Vagina (tissue), 2 donors: ENCODE results near the gene PARD6A. TPM values are rescaled to one million over a fixed set of nuclear protein-coding genes. Genes with fewer than 3 reads are reported as not detected.

Source experiments
- DNase-seq, 2 donors: peaks; one replicate each; pipeline ENCODE4 v3.0.0-alpha.2; 2017; ENCODE audit errors: extremely low spot score in 2 of 2
- H3K27ac ChIP-seq: fragments of 200-600 bp; sonication (generic); one replicate; pipeline ENCODE4 v1.5.1; 2019
- H3K27me3 ChIP-seq: fragments of 200-600 bp; sonication (generic); one replicate; pipeline ENCODE4 v1.5.1; 2019
- H3K36me3 ChIP-seq, 2 donors: fragments of 200-600 bp; sonication (generic); one replicate each; pipeline ENCODE4 v1.5.1; 2017 to 2019
- H3K4me1 ChIP-seq: fragments of 200-600 bp; sonication (generic); one replicate; pipeline ENCODE4 v1.5.1; 2019
- H3K4me3 ChIP-seq, 2 donors: fragments of 200-600 bp; sonication (generic); 1 replicate in 1 of 2; 2 replicates in 1 of 2; pipeline ENCODE4 v1.5.1; 2016 to 2019
- H3K9me3 ChIP-seq: fragments of 200-600 bp; sonication (generic); one replicate; pipeline ENCODE4 v1.5.1; 2019
- POLR2A ChIP-seq, 2 donors: fragments of 450-650 bp; IDR thresholded peaks; one replicate each; pipeline ENCODE4 v1.6.1; 2017; ENCODE audit warnings: antibody characterized with exemption in 2 of 2, mild to moderate bottlenecking in 2 of 2, moderate library complexity in 2 of 2
- POLR2AphosphoS5 ChIP-seq, 2 donors: sonication (generic); formaldehyde crosslinking; IDR thresholded peaks; one replicate each; pipeline ENCODE4 v1.9.0; 2017; ENCODE audit warnings: antibody characterized with exemption in 2 of 2, mild to moderate bottlenecking in 2 of 2, low read depth in 1 of 2; ENCODE audit not compliant: insufficient read depth in 1 of 2
- intact Hi-C: fragments of 100-400 bp; cut with DNase I; formaldehyde crosslinking; loops from one replicate; pipeline ENCODE4 v1.15.1; 2023
- total RNA-seq: library from RNA; depleted of rRNA; stranded (reverse); fragments of >200 nt; gene quantifications from one replicate; pipeline ENCODE4 v1.2.3, GENCODE V29; 2016
- TF ChIP-seq, protein P1 (sequence below), 3 experiments: fragments of 450-650 bp in 2 of 3; fragments of 200-600 bp in 1 of 3; sonication (generic) in 1 of 3; IDR thresholded peaks; one replicate each; pipeline ENCODE4 v1.5.1; 2017 to 2019; ENCODE audit warnings: antibody characterized with exemption in 3 of 3, mild to moderate bottlenecking in 2 of 3, moderate library complexity in 2 of 3

The PARD6A gene
- total RNA-seq, 1 donor from 2014 or later, result 1.2 TPM

DNA sequence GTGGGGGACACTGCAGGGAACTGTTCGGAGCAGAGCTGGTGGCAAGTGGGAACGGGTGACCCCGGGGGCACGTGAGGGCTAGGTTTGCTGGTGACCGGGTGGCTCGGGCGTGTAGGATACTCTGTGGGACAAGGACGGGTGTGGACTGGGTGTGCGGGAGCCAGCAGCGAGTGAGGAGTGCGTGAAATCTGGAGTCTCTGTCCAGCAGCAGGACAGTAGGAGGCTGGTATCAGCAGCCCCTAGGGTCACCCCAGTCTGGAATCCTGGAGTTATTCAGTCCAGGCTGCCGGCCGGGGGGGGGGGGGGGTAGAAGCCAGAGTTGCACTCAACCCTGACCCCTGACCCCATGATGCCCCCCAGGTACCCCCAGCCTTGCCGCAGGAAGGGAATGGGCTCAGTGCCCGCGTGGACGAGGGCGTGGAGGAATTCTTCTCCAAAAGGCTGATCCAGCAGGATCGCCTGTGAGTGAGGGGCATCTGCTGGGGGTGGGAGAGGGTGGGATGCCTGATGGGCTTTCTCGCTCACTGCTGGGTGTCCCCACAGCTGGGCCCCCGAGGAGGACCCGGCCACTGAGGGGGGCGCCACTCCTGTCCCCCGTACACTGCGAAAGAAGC is 6.9 kb upstream of the PARD6A start:
- no peaks in the 10 kb centered on the region for H3K9me3 ChIP-seq
- no peak for DNase-seq
- H3K27me3 ChIP-seq, result peaks cover 12% of the 10 kb centered on the region
- H3K4me1 ChIP-seq, result peaks cover 24% of the 10 kb centered on the region
- intact Hi-C loops, result no loop called here
- H3K27ac ChIP-seq, result no peak overlapping the region
- TF ChIP-seq POLR2AphosphoS5 (IDR thresholded peaks at IDR 0.05; ENCODE audit: insufficient read depth in 1 of 2, low read depth in 1 of 2) (no peak), POLR2A (IDR thresholded peaks at IDR 0.05) (no peak)
- TF ChIP-seq, protein P1, sequence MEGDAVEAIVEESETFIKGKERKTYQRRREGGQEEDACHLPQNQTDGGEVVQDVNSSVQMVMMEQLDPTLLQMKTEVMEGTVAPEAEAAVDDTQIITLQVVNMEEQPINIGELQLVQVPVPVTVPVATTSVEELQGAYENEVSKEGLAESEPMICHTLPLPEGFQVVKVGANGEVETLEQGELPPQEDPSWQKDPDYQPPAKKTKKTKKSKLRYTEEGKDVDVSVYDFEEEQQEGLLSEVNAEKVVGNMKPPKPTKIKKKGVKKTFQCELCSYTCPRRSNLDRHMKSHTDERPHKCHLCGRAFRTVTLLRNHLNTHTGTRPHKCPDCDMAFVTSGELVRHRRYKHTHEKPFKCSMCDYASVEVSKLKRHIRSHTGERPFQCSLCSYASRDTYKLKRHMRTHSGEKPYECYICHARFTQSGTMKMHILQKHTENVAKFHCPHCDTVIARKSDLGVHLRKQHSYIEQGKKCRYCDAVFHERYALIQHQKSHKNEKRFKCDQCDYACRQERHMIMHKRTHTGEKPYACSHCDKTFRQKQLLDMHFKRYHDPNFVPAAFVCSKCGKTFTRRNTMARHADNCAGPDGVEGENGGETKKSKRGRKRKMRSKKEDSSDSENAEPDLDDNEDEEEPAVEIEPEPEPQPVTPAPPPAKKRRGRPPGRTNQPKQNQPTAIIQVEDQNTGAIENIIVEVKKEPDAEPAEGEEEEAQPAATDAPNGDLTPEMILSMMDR (IDR thresholded peaks at IDR 0.05), result no peak
- H3K4me3 ChIP-seq, result peak overlapping the region; percentile 21 to 38
- H3K36me3 ChIP-seq, result peaks cover 0 to 10% of the 10 kb centered on the region in 2 donors

DNA sequence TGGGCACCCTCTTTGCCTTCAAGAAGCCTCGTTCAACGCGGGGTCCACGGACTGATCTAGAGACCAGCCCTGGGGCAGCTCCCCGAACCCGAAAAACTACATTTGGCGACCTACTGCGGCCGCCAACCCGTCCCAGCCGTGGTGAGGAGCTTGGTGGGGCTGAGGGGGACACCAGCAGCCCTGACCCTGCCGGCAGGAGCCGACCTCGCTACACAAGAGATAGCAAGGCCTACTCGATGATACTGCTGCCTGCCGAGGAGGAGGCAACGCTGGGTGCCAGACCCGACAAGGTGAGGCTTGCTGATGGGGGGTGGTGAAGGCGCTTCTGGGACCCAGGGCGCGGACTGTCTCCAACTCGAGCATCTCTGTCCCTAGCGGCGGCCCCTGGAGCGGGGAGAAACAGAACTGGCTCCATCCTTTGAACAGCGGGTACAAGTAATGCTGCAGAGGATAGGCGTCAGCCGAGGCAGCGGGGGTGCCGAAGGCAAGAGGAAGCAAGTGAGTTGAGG is 6.3 kb upstream of the PARD6A start:
- Histone ChIP-seq H3K36me3 (peaks cover 0 to 10% of the 10 kb centered on the region in 2 donors), H3K27ac (no peak overlapping the region), H3K27me3 (peaks cover 9% of the 10 kb centered on the region), H3K4me1 (peaks cover 26% of the 10 kb centered on the region), H3K4me3 (no peak overlapping the region), H3K9me3 (no peaks in the 10 kb centered on the region)
- intact Hi-C loops, result no loop called here
- TF ChIP-seq, protein P1 (IDR thresholded peaks at IDR 0.05), result no peak
- TF ChIP-seq POLR2AphosphoS5 (IDR thresholded peaks at IDR 0.05; ENCODE audit: insufficient read depth in 1 of 2, low read depth in 1 of 2), result no peak
- no peak for TF ChIP-seq POLR2A (IDR thresholded peaks at IDR 0.05)
- no peak for DNase-seq

DNA sequence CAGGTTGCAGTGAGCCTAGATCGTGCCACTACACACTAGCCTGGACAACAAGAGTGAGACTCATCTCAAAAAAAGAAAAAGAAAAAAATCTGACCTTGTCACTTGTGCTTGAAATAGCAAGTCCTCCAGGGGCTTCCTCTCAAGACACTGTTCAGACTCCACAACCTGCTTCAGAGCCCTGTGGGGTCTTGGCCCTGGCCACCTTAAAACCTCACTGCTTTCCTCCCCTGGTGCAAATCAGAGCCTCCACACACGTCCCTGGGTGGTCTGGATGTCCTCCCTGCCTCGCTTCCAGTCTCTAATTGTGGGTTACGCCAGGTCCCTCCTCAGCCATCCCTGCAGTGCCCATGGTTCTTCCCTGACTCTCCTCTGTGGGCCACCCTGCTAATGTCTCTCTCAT is 5.4 kb upstream of the PARD6A start:
- Histone ChIP-seq H3K4me3 (no peak overlapping the region), H3K9me3 (no peaks in the 10 kb centered on the region), H3K27ac (no peak overlapping the region), H3K27me3 (peaks cover 3% of the 10 kb centered on the region), H3K4me1 (peaks cover 27% of the 10 kb centered on the region), H3K36me3 (peaks cover 0 to 10% of the 10 kb centered on the region in 2 donors)
- no peak for DNase-seq
- TF ChIP-seq POLR2AphosphoS5 (IDR thresholded peaks at IDR 0.05; ENCODE audit: insufficient read depth in 1 of 2, low read depth in 1 of 2) (no peak), POLR2A (IDR thresholded peaks at IDR 0.05) (no peak)
- TF ChIP-seq, protein P1 (IDR thresholded peaks at IDR 0.05), result no peak
- intact Hi-C loops, result no loop called here

DNA sequence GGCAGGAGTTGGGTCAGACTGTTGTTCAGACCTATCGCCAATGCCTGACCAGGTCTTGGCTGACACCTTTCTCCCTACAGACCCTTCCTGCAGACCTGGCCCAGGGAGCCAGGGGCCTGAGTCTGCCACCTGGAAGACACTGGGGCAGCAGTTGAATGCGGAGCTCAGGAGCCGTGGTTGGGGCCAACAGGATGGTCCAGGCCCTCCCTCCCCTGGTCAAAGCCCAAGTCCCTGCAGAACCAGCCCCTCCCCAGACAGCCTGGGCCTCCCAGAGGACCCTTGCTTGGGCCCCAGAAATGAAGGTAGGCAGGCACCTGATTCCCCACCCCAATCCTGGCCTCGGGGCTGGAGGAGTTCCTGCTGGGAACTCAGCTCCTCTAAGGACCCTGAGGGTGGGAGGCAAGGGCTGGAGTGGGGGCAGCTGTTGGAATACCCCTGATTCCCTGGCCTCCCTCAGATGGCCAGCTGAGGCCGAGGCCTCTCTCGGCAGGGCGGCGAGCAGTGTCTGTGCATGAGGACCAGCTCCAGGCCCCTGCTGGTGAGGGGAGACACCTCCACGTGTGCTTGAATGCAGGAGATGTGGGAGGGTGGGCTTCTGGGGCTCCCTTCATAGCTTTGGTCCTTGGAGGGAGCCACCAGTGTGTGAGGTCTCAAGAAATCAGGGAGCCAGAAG is 4.3 kb upstream of the PARD6A start:
- no peak for DNase-seq
- Histone ChIP-seq H3K36me3 (peaks cover 0 to 10% of the 10 kb centered on the region in 2 donors), H3K27ac (no peak overlapping the region), H3K4me3 (no peak overlapping the region), H3K9me3 (no peaks in the 10 kb centered on the region), H3K27me3 (peaks cover 3% of the 10 kb centered on the region), H3K4me1 (peaks cover 33% of the 10 kb centered on the region)
- TF ChIP-seq POLR2A (IDR thresholded peaks at IDR 0.05), result no peak
- intact Hi-C loops, result no loop called here

GRCh38 chr16:67657017-67657608 is 3.6 kb upstream of the PARD6A start:
- H3K27me3 ChIP-seq, result peaks cover 3% of the 10 kb centered on the region
- intact Hi-C loops, result no loop called here
- H3K4me3 ChIP-seq, result no peak overlapping the region
- H3K36me3 ChIP-seq, result peaks cover 0 to 10% of the 10 kb centered on the region in 2 donors
- TF ChIP-seq POLR2AphosphoS5 (IDR thresholded peaks at IDR 0.05; ENCODE audit: insufficient read depth in 1 of 2, low read depth in 1 of 2), result no peak
- TF ChIP-seq POLR2A (IDR thresholded peaks at IDR 0.05), result no peak
- peaks cover 38% of the 10 kb centered on the region for H3K4me1 ChIP-seq
- H3K27ac ChIP-seq, result no peak overlapping the region
- no peaks in the 10 kb centered on the region for H3K9me3 ChIP-seq
- no peak for DNase-seq
